NCI-H226 (cell line): ENCODE data around the gene LRRC26.

ENCODE experiments used
- DNase-seq: peaks from one replicate; pipeline ENCODE4 v3.0.0-alpha.2; 2015

LRRC26 gene

DNA sequence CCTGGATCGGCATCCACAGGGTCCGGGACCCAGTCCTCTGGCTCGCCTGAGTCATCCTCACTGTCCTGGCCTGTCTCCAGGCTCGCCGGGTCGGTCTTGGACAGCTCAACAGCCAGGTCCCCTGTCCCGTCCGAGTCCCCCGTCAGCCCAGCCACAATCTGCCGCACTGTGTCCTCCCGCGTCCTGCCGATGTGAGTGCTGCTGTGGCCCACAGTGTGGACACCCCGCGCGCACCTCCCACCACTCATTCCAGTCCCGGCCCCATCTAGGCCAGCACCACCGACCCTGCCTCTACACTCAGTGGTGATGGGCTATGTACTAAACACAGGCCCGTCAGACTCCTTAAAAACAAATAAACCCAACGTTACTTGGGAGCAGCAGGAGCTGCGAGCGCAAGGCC is 11.8 kb upstream of the LRRC26 start:
- no peak for DNase-seq

DNA sequence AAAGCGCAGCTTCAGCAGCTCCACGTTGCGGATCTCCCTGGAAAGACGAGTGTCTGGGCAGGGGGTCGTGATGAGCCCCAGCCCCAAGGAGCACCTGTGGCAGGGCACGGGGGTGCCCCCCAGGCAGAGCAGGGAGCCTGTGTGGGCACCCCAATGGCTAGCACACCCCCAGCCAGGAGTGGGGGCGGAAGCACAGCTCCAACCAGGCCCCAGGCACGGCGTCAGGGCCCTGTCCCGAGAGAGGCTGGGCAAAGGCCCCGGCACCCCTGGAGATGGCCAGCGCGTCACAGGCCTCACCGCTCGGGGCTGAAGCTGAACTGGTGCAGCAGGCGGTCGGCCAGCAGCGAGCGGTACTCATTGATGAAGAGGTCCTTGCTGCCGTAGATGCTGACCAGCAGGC is 10.6 kb upstream of the LRRC26 start:
- DNase-seq, result no peak

DNA sequence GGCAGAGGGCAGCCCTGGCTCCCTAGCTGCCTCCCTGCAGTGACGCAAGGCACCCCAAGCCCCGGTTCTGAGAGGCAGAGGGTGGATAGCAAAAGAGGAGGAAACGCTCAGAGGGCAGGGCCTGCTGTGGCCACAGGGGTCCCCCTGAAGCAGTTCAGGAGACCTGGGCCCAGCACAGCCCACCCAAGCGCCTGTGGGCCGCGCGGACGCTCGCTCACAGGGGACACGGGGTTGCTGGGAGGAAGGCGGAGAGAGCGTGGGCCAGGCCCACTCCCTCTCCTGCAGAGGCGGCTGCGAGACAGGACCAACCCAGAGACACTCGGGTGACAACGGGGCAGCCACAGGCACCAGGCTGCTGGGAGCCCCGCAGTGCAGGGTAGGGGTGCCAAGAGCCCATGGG is 9.9 kb upstream of the LRRC26 start:
- no peak for DNase-seq

GRCh38 chr9:137178939-137179630 is 9.2 kb upstream of the LRRC26 start:
- DNase-seq, result no peak

- no peak for DNase-seq
Measured at GRCh38 chr9:137178201-137178938, 8.5 kb upstream of the LRRC26 start.

- no peak for DNase-seq
Measured at GRCh38 chr9:137176302-137177182, 6.7 kb upstream of the LRRC26 start.

- no peak for DNase-seq
Measured at GRCh38 chr9:137175345-137175961, 5.6 kb upstream of the LRRC26 start.

DNA sequence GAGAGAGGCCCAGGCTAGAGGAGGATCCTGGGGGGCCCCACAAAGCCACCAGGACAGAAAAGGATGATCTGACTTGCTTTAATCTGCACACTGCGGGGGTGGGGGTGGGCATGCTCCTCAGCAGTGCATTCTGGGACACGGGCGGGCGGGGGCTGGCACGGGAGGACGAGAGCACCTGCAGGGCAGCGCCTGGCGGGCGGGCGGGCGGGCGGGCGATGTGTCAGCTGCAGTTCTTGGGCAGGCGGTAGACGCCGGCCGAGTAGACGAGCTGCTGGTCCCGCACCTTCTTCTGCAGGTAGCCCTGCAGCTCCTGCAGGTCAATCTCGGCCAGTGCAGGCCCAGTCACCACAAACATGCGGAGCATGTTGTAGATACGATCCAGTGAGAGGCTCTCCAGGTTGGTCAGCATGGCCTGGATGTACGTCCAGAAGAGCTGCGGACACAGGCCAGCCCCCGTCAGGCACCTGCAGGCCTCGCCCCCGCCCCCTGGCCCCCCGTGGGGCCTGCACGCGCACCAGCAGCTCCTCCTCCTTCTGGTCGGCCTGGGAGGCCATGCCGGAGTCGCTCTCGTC is 5.0 kb upstream of the LRRC26 start:
- no peak for DNase-seq

- no peak for DNase-seq
Measured at GRCh38 chr9:137173796-137174664, 4.2 kb upstream of the LRRC26 start.

GRCh38 chr9:137172901-137173795 is 3.3 kb upstream of the LRRC26 start:
- no peak for DNase-seq

- DNase-seq, result no peak
Measured at GRCh38 chr9:137171149-137171900, 1.5 kb upstream of the LRRC26 start.

GRCh38 chr9:137170486-137171148 is 766 bp upstream of the LRRC26 start:
- DNase-seq, result no peak

GRCh38 chr9:137168904-137169856 is 671 bp downstream of the LRRC26 start:
- DNase-seq, result peak; percentile 73

DNA sequence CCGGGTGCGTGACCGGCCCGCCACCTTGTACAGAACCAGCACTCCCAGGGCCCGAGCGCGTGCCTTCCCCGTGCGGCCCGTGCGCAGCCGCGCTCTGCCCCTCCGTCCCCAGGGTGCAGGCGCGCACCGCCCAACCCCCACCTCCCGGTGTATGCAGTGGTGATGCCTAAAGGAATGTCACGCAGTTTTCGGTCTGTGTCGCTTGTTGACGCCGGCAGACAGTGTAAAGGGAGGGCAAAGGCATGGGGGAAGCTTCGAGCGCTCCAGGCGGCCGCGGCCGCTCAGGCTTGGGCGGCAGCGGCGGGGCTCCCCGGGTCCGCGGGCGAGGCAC is 1.3 kb downstream of the LRRC26 start:
- DNase-seq, result no peak

- peak; percentile 56 for DNase-seq
Measured at GRCh38 chr9:137167747-137168572, 1.9 kb downstream of the LRRC26 start.

- DNase-seq, result no peak
Measured at GRCh38 chr9:137167277-137167746, 2.5 kb downstream of the LRRC26 start.
